Loucy (cell line): ENCODE results near the gene MEIKIN.

Experiments
- H2AFZ ChIP-seq: fragments of 200-600 bp; sonication (generic); 2 replicates; pipeline ENCODE4 v1.6.0; 2016; ENCODE audit warnings: antibody characterized with exemption, mild to moderate bottlenecking, low read length, moderate library complexity
- H3F3A ChIP-seq: fragments of 200-600 bp; 2 replicates; pipeline ENCODE4 v1.6.0; 2016; ENCODE audit warnings: antibody characterized with exemption, low read depth, mild to moderate bottlenecking
- H3K27me3 ChIP-seq: fragments of 200-600 bp; sonication (generic); 2 replicates; pipeline ENCODE4 v1.6.1; 2014; ENCODE audit warnings: low read length, mild to moderate bottlenecking; ENCODE audit not compliant: insufficient read depth, poor library complexity, severe bottlenecking
- H3K36me3 ChIP-seq: fragments of 200-600 bp; sonication (generic); 2 replicates; pipeline ENCODE4 v1.6.1; 2016; ENCODE audit warnings: low read length; ENCODE audit not compliant: insufficient read depth
- H3K4me1 ChIP-seq: fragments of 200-600 bp; sonication (generic); 2 replicates; pipeline ENCODE4 v1.5.1; 2014; ENCODE audit warnings: low read length, mild to moderate bottlenecking; ENCODE audit not compliant: insufficient read depth, poor library complexity, severe bottlenecking
- H3K4me2 ChIP-seq: fragments of 200-600 bp; sonication (generic); 2 replicates; pipeline ENCODE4 v1.6.0; 2014; ENCODE audit warnings: antibody characterized with exemption, low read length, low read depth, mild to moderate bottlenecking; ENCODE audit not compliant: poor library complexity, severe bottlenecking
- H3K4me3 ChIP-seq: fragments of 200-600 bp; sonication (generic); 2 replicates; pipeline ENCODE4 v1.5.1; 2014; ENCODE audit warnings: low read length, mild to moderate bottlenecking, mixed read lengths; ENCODE audit not compliant: poor library complexity, severe bottlenecking
- H3K79me2 ChIP-seq: fragments of 200-600 bp; sonication (generic); 2 replicates; pipeline ENCODE4 v1.6.1; 2014; ENCODE audit warnings: low read length; ENCODE audit not compliant: insufficient read depth
- H3K9ac ChIP-seq: fragments of 200-600 bp; sonication (generic); 2 replicates; pipeline ENCODE4 v1.6.0; 2014; ENCODE audit warnings: mild to moderate bottlenecking, low read depth, low read length, moderate library complexity; ENCODE audit not compliant: poor library complexity, severe bottlenecking
- H3K9me2 ChIP-seq: fragments of 200-600 bp; sonication (generic); replicated peaks from 2 replicates; pipeline ENCODE4 v1.6.1; 2016; ENCODE audit warnings: low read depth, low read length, mixed read lengths
- H3K9me3 ChIP-seq: fragments of 200-600 bp; sonication (generic); 2 replicates; pipeline ENCODE4 v1.6.1; 2014; ENCODE audit warnings: mild to moderate bottlenecking, antibody characterized with exemption, low read length, low read depth; ENCODE audit not compliant: insufficient read depth
- H4K20me1 ChIP-seq: fragments of 200-600 bp; sonication (generic); 2 replicates; pipeline ENCODE4 v1.6.0; 2014; ENCODE audit warnings: antibody characterized with exemption, low read length, mild to moderate bottlenecking; ENCODE audit not compliant: insufficient read depth, poor library complexity, severe bottlenecking
- CTCF ChIP-seq: fragments of 200-600 bp; sonication (generic); conservative IDR thresholded peaks from 2 replicates; pipeline ENCODE4 v1.5.1; 2014; ENCODE audit warnings: mild to moderate bottlenecking, antibody characterized with exemption, low read length
- EZH2phosphoT487 ChIP-seq: fragments of 200-600 bp; IDR thresholded peaks from 2 replicates; pipeline ENCODE4 v1.6.1; 2018; ENCODE audit warnings: antibody characterized with exemption, mild to moderate bottlenecking, moderate library complexity, borderline replicate concordance

Gene MEIKIN

DNA sequence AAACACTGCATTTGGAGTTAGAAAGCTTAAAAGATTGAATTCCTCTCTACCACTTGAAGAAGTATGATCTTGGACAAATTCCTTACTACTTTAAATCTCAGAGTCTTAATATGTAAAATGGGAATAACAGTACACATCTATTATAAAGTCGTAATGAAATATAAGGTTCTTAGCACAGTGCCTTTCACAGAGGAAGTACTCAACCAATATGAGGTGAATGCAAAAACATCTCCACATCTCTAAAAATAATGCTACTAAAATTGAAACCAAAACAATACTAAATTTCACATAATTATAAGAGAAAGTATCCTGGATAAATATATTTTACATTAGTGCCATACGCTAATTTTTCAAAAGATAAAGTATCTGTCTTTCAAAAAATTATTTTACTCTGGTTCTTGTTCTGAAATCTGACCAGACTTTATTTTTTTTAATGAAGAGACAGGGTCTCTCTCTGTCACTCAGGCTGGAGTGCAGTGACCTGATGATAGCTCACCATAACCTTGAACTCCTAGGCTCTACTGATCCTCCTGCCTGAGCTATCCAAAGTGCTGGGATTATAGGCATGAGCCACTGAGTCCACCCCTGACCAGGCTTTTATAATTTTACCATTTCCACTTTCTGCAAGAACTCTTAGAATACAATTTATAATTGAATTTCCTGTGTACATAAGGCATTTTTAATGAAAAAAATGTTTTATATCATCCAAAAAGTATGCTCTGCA, 127.3 kb downstream of the MEIKIN start:
- H3K36me3 ChIP-seq: no peaks in the 10 kb centered on the region
- H2AFZ ChIP-seq: no peak overlapping the region
- TF ChIP-seq CTCF: no peak
- TF ChIP-seq EZH2phosphoT487: no peak
- H3F3A ChIP-seq: no peaks in the 10 kb centered on the region
- no peaks in the 10 kb centered on the region for H3K4me1 ChIP-seq
- no peak overlapping the region for H3K4me3 ChIP-seq
- H4K20me1 ChIP-seq: no peaks in the 10 kb centered on the region
- no peak overlapping the region for H3K9ac ChIP-seq
- H3K9me2 ChIP-seq: no peaks in the 10 kb centered on the region
- no peaks in the 10 kb centered on the region for H3K27me3 ChIP-seq
- no peaks in the 10 kb centered on the region for H3K79me2 ChIP-seq
- no peaks in the 10 kb centered on the region for H3K9me3 ChIP-seq
- no peak overlapping the region for H3K4me2 ChIP-seq

DNA sequence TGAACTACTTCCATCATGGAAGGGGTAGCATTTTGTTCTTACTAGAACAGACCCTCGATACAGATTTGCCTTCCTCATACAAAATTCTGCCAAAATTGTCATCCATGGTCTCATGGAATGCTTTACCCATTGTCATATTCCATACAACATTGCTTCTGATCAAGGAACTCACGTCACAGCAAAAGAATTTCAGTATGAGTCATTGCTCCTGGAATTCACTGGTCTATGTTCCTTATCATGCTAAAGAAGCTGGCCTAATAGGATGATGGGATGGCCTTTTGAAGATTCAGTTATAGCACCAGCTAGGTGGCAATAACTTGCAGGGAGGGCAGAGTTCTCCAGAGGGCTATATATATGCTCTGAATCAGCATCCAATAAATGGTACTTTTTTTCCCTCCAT, 130.5 kb downstream of the MEIKIN start:
- no peaks in the 10 kb centered on the region for H3K36me3 ChIP-seq
- TF ChIP-seq CTCF: no peak
- TF ChIP-seq EZH2phosphoT487: no peak

DNA sequence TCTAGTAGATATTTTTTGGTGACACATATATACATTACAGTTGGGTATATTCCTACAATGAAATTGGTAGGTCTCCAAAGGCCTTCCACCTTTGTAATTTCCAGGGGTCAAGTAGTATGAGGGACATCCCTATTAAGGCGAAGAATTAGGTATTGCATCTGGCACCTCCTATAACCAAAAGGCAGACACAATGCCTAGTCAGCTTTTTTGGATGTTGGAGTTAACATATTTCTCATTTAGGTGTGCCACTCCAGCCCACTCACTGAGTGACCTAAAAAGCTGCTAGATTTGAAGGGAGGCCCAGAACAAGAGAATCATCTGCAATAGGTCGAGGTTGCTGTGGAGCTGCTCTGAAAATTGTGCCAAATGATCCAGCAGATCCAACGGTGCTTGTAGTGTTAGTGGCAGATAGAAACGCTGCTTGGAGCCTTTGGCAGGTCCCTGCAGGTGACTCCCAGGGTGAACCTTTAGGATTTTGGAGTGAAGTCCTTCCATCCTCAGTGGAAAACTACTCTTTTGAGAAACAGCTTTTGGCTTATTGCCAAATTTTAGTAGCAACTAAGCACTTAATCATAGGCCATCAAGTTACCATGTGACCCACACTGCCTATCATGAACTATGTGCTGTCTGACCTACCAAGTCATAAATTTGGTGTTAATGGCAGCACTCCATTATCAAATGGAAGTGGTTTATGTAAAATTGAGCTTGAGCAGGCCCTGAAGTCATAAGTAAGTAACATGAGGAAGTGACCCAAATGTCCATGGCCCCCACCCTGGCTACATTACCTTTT, 132.9 kb downstream of the MEIKIN start:
- TF ChIP-seq CTCF: no peak
- no peak for TF ChIP-seq EZH2phosphoT487
- no peaks in the 10 kb centered on the region for H3K4me1 ChIP-seq
- no peaks in the 10 kb centered on the region for H4K20me1 ChIP-seq
- no peak overlapping the region for H3K9ac ChIP-seq
- no peak overlapping the region for H3K4me2 ChIP-seq
- no peaks in the 10 kb centered on the region for H3K27me3 ChIP-seq
- no peaks in the 10 kb centered on the region for H3K9me3 ChIP-seq
- no peak overlapping the region for H2AFZ ChIP-seq
- H3K4me3 ChIP-seq: no peak overlapping the region
- H3K36me3 ChIP-seq: no peaks in the 10 kb centered on the region
- no peaks in the 10 kb centered on the region for H3F3A ChIP-seq
- H3K9me2 ChIP-seq: no peaks in the 10 kb centered on the region
- no peaks in the 10 kb centered on the region for H3K79me2 ChIP-seq

More for the DNA sequence above, 130.5 kb downstream of the MEIKIN start:
- Histone ChIP-seq H3F3A (no peaks in the 10 kb centered on the region), H3K79me2 (no peaks in the 10 kb centered on the region), H3K4me3 (no peak overlapping the region), H3K9ac (no peak overlapping the region), H3K27me3 (no peaks in the 10 kb centered on the region), H2AFZ (no peak overlapping the region), H4K20me1 (no peaks in the 10 kb centered on the region), H3K9me3 (no peaks in the 10 kb centered on the region), H3K9me2 (no peaks in the 10 kb centered on the region), H3K4me2 (no peak overlapping the region), H3K4me1 (no peaks in the 10 kb centered on the region)
